ENCODE data around the gene TSPAN10. TPM values are rescaled to one million over a fixed set of nuclear protein-coding genes. Genes with fewer than 3 reads are reported as not detected.

TSPAN10 gene
- polyA plus RNA-seq, 1 donor from 2014 or later: not detected

DNA sequence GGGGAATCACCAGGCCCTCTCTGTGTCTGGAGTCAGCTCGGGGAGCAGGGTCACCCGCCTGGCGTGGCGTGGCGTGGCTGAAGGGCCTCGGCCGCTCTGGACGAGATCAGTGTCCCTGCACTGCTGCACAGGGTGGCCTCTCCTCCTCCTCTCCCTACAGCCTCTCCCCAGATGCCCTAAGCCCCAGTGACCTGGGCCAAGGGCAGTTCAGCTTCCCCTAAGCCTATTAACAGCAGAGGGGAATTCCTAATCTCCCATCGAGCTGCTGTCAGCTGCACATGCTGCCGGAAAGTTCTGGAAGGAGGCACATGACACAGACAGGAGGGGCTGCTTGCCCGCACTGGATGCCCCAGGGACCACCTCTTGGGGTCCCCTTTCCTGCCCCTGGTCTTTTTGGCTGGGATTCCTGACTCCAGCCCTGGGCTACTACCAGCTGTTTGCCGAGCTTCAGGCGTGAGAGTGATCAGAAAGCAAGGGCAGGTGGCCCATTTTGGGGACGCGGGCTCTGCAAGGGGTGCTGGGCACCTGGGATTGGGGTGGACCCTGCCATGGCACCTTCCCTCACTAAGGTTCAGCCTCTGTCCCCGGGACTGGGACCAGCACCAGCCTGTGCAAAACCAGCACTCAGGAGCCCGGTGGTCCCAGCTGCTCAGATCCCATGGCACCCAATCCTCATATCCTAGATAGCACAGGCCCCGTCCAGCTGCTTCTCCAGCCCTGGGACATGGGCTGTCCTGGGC lies 18.6 kb downstream of the TSPAN10 start:
- H2AFZ ChIP-seq (ENCODE audit: low read depth, low read length): no peak overlapping the region

DNA sequence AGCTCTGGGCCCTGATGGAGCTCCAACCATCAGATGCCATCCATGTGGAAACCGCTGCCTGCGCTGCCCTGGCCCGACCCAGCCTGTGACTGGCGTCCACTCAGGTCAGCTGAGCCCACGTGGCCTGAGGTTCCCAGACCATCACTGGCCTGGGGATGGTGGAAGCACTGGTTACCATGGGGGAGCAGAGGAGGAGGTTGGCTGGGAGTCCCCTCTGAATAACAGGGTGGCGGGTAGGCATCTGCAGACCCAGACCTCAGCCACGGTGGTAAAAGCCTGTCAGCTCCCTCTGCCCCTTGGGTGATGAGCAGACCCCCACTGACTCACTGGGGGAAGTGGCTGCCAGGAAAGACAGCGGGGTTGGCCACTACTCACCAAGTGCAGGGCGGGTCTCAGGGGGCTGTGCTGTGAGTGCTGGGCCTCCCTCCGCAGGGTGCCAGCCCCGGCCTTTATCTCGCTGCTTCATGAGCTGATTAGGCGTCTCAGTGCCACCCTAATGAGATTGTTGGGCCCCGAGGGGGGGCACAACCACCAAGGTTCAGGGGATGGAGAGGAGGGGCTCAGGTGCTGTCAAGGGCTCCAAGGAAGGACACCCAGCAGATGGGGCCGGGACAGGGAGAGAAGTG lies 19.2 kb downstream of the TSPAN10 start, which contains the start of gene PDE6G:
TSS of gene PDE6G (minus strand) at position 425 of the 626 bp plus-strand sequence. CDS start 3,237 bp downstream, outside the sequence.
- no peaks in the 10 kb centered on the region for H3K9me2 ChIP-seq (ENCODE audit: insufficient read depth, low read length)
- no peaks in the 10 kb centered on the region for H3K79me2 ChIP-seq (replicated peaks; ENCODE audit: insufficient read depth, low read length)
- H3K27ac ChIP-seq (ENCODE audit: low read length): no peak within 1 kb of the TSS
- H2AFZ ChIP-seq (ENCODE audit: low read depth, low read length): no peak within 1 kb of the TSS
- H3K36me3 ChIP-seq (ENCODE audit: insufficient read depth, low read length): no peaks in the 10 kb centered on the region
- H3K27me3 ChIP-seq (ENCODE audit: insufficient read depth, low read depth, low read length): no peaks in the 10 kb centered on the region
- no peak within 1 kb of the TSS for H3K4me3 ChIP-seq (ENCODE audit: low read length)
- H3K9ac ChIP-seq (ENCODE audit: low read length): no peak within 1 kb of the TSS
- H3K4me2 ChIP-seq (ENCODE audit: low read length): no peak within 1 kb of the TSS
- H3K9me3 ChIP-seq (ENCODE audit: low read length): no peaks in the 10 kb centered on the region
- H4K20me1 ChIP-seq (ENCODE audit: insufficient read depth): no peaks in the 10 kb centered on the region
- H3F3A ChIP-seq (ENCODE audit: insufficient read depth, low read length, poor library complexity, severe bottlenecking): no peaks in the 10 kb centered on the region
- TF ChIP-seq POLR2AphosphoS5 (IDR thresholded peaks at IDR 0.05): no peak
- TF ChIP-seq, protein P1, sequence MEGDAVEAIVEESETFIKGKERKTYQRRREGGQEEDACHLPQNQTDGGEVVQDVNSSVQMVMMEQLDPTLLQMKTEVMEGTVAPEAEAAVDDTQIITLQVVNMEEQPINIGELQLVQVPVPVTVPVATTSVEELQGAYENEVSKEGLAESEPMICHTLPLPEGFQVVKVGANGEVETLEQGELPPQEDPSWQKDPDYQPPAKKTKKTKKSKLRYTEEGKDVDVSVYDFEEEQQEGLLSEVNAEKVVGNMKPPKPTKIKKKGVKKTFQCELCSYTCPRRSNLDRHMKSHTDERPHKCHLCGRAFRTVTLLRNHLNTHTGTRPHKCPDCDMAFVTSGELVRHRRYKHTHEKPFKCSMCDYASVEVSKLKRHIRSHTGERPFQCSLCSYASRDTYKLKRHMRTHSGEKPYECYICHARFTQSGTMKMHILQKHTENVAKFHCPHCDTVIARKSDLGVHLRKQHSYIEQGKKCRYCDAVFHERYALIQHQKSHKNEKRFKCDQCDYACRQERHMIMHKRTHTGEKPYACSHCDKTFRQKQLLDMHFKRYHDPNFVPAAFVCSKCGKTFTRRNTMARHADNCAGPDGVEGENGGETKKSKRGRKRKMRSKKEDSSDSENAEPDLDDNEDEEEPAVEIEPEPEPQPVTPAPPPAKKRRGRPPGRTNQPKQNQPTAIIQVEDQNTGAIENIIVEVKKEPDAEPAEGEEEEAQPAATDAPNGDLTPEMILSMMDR (IDR thresholded peaks at IDR 0.05; ENCODE audit: poor library complexity, severe bottlenecking): no peak
- TF ChIP-seq EP300 (conservative IDR thresholded peaks at IDR 0.05; ENCODE audit: poor library complexity, severe bottlenecking): no peak
- TF ChIP-seq SMC3 (conservative IDR thresholded peaks at IDR 0.05; ENCODE audit: poor library complexity): no peak
- TF ChIP-seq MXI1 (conservative IDR thresholded peaks at IDR 0.05; ENCODE audit: poor library complexity, severe bottlenecking): no peak
- TF ChIP-seq TAF1 (IDR thresholded peaks at IDR 0.05; ENCODE audit: low read depth): no peak
- TF ChIP-seq, protein P2, sequence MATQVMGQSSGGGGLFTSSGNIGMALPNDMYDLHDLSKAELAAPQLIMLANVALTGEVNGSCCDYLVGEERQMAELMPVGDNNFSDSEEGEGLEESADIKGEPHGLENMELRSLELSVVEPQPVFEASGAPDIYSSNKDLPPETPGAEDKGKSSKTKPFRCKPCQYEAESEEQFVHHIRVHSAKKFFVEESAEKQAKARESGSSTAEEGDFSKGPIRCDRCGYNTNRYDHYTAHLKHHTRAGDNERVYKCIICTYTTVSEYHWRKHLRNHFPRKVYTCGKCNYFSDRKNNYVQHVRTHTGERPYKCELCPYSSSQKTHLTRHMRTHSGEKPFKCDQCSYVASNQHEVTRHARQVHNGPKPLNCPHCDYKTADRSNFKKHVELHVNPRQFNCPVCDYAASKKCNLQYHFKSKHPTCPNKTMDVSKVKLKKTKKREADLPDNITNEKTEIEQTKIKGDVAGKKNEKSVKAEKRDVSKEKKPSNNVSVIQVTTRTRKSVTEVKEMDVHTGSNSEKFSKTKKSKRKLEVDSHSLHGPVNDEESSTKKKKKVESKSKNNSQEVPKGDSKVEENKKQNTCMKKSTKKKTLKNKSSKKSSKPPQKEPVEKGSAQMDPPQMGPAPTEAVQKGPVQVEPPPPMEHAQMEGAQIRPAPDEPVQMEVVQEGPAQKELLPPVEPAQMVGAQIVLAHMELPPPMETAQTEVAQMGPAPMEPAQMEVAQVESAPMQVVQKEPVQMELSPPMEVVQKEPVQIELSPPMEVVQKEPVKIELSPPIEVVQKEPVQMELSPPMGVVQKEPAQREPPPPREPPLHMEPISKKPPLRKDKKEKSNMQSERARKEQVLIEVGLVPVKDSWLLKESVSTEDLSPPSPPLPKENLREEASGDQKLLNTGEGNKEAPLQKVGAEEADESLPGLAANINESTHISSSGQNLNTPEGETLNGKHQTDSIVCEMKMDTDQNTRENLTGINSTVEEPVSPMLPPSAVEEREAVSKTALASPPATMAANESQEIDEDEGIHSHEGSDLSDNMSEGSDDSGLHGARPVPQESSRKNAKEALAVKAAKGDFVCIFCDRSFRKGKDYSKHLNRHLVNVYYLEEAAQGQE (IDR thresholded peaks at IDR 0.05; ENCODE audit: borderline replicate concordance): no peak
- TF ChIP-seq RAD21 (conservative IDR thresholded peaks at IDR 0.05): no peak

More for the DNA sequence above, 18.6 kb downstream of the TSPAN10 start:
- Histone ChIP-seq H3K36me3 (ENCODE audit: insufficient read depth, low read length) (no peaks in the 10 kb centered on the region), H3K4me3 (ENCODE audit: low read length) (no peak overlapping the region), H3F3A (ENCODE audit: insufficient read depth, low read length, poor library complexity, severe bottlenecking) (no peaks in the 10 kb centered on the region), H3K79me2 (replicated peaks; ENCODE audit: insufficient read depth, low read length) (no peaks in the 10 kb centered on the region), H3K27ac (ENCODE audit: low read length) (no peak overlapping the region), H3K27me3 (ENCODE audit: insufficient read depth, low read depth, low read length) (no peaks in the 10 kb centered on the region), H3K9ac (ENCODE audit: low read length) (no peak overlapping the region), H3K4me2 (ENCODE audit: low read length) (no peak overlapping the region), H3K9me2 (ENCODE audit: insufficient read depth, low read length) (no peaks in the 10 kb centered on the region), H3K9me3 (ENCODE audit: low read length) (no peaks in the 10 kb centered on the region), H4K20me1 (ENCODE audit: insufficient read depth) (no peaks in the 10 kb centered on the region)
- TF ChIP-seq POLR2AphosphoS5 (IDR thresholded peaks at IDR 0.05): no peak
- TF ChIP-seq TAF1 (IDR thresholded peaks at IDR 0.05; ENCODE audit: low read depth): no peak
- TF ChIP-seq, protein P2 (IDR thresholded peaks at IDR 0.05; ENCODE audit: borderline replicate concordance): no peak
- no peak for TF ChIP-seq SMC3 (conservative IDR thresholded peaks at IDR 0.05; ENCODE audit: poor library complexity)
- no peak for TF ChIP-seq EZH2 (IDR thresholded peaks at IDR 0.05; ENCODE audit: borderline replicate concordance, insufficient read depth, low read length, poor library complexity, severe bottlenecking)
- no peak for TF ChIP-seq MXI1 (conservative IDR thresholded peaks at IDR 0.05; ENCODE audit: poor library complexity, severe bottlenecking)
- TF ChIP-seq RAD21 (conservative IDR thresholded peaks at IDR 0.05): no peak
- TF ChIP-seq, protein P1 (IDR thresholded peaks at IDR 0.05; ENCODE audit: poor library complexity, severe bottlenecking): no peak
- no peak for TF ChIP-seq EP300 (conservative IDR thresholded peaks at IDR 0.05; ENCODE audit: poor library complexity, severe bottlenecking)

All from neural cell (in vitro differentiated cells).